ENCODE results near the gene PHLDA3.

PHLDA3 gene

GRCh38 chr1:201424146-201424545 is 44.8 kb downstream of the PHLDA3 start:
- Histone ChIP-seq H3K4me3 (IDR thresholded peaks at IDR 0.05; ENCODE audit: insufficient read depth, low read depth, low read length) (no peak overlapping the region), H3K27ac (no peak overlapping the region), H3K27me3 (ENCODE audit: insufficient read depth, low read depth) (peaks cover 7% of the 10 kb centered on the region; the same call in 1 of the 2 replicates), H2AFZ (ENCODE audit: low read depth) (no peak overlapping the region), H3K79me2 (ENCODE audit: insufficient read depth, low read depth) (no peaks in the 10 kb centered on the region), H4K20me1 (ENCODE audit: insufficient read depth) (no peaks in the 10 kb centered on the region), H3K4me1 (ENCODE audit: low read depth, poor library complexity, severe bottlenecking) (peaks cover 13% of the 10 kb centered on the region), H3K36me3 (ENCODE audit: insufficient read depth) (no peaks in the 10 kb centered on the region), H3K9ac (no peak overlapping the region), H3K4me2 (no peak overlapping the region)
- TF ChIP-seq CTCF (conservative IDR thresholded peaks at IDR 0.05; ENCODE audit: low read depth, low read length): no peak

GRCh38 chr1:201423655-201424054 is 45.3 kb downstream of the PHLDA3 start:
- Histone ChIP-seq H3K27me3 (ENCODE audit: insufficient read depth, low read depth) (peaks cover 11% of the 10 kb centered on the region; the same call in 1 of the 2 replicates), H3K9ac (no peak overlapping the region), H4K20me1 (ENCODE audit: insufficient read depth) (no peaks in the 10 kb centered on the region), H3K79me2 (ENCODE audit: insufficient read depth, low read depth) (no peaks in the 10 kb centered on the region), H3K4me1 (ENCODE audit: low read depth, poor library complexity, severe bottlenecking) (peaks cover 13% of the 10 kb centered on the region), H3K27ac (no peak overlapping the region), H3K4me3 (IDR thresholded peaks at IDR 0.05; ENCODE audit: insufficient read depth, low read depth, low read length) (no peak overlapping the region), H3K36me3 (ENCODE audit: insufficient read depth) (no peaks in the 10 kb centered on the region), H2AFZ (ENCODE audit: low read depth) (no peak overlapping the region), H3K4me2 (no peak overlapping the region)
- TF ChIP-seq CTCF (conservative IDR thresholded peaks at IDR 0.05; ENCODE audit: low read depth, low read length): no peak

GRCh38 chr1:201422436-201423030 is 46.5 kb downstream of the PHLDA3 start:
- Histone ChIP-seq H2AFZ (ENCODE audit: low read depth) (no peak overlapping the region), H3K27ac (no peak overlapping the region), H4K20me1 (ENCODE audit: insufficient read depth) (no peaks in the 10 kb centered on the region), H3K4me2 (no peak overlapping the region), H3K4me3 (IDR thresholded peaks at IDR 0.05; ENCODE audit: insufficient read depth, low read depth, low read length) (no peak overlapping the region), H3K9ac (no peak overlapping the region), H3K27me3 (ENCODE audit: insufficient read depth, low read depth) (peaks cover 13% of the 10 kb centered on the region; the same call in 1 of the 2 replicates), H3K4me1 (ENCODE audit: low read depth, poor library complexity, severe bottlenecking) (peaks cover 13% of the 10 kb centered on the region), H3K36me3 (ENCODE audit: insufficient read depth) (no peaks in the 10 kb centered on the region), H3K79me2 (ENCODE audit: insufficient read depth, low read depth) (no peaks in the 10 kb centered on the region)
- TF ChIP-seq CTCF (conservative IDR thresholded peaks at IDR 0.05; ENCODE audit: low read depth, low read length): no peak

- Histone ChIP-seq H3K4me1 (ENCODE audit: low read depth, poor library complexity, severe bottlenecking) (peaks cover 10% of the 10 kb centered on the region), H3K27me3 (ENCODE audit: insufficient read depth, low read depth) (peaks cover 13% of the 10 kb centered on the region; the same call in 1 of the 2 replicates), H3K79me2 (ENCODE audit: insufficient read depth, low read depth) (no peaks in the 10 kb centered on the region), H3K27ac (no peak overlapping the region), H4K20me1 (ENCODE audit: insufficient read depth) (no peaks in the 10 kb centered on the region), H3K4me3 (IDR thresholded peaks at IDR 0.05; ENCODE audit: insufficient read depth, low read depth, low read length) (no peak overlapping the region), H3K9ac (no peak overlapping the region), H3K36me3 (ENCODE audit: insufficient read depth) (no peaks in the 10 kb centered on the region), H3K4me2 (no peak overlapping the region), H2AFZ (ENCODE audit: low read depth) (no peak overlapping the region)
- TF ChIP-seq CTCF (conservative IDR thresholded peaks at IDR 0.05; ENCODE audit: low read depth, low read length): no peak
Observed at GRCh38 chr1:201422026-201422425, 47.0 kb downstream of the PHLDA3 start.
